HG03457 (cell line): ENCODE results near the gene CMTM8.

Experiments
- ATAC-seq: cut with Tn5 transposase; IDR thresholded peaks from one replicate; pipeline ENCODE4 v1.9.1; 2021; ENCODE audit warnings: moderate number of reproducible peaks; ENCODE audit not compliant: unreplicated experiment

Gene CMTM8

DNA sequence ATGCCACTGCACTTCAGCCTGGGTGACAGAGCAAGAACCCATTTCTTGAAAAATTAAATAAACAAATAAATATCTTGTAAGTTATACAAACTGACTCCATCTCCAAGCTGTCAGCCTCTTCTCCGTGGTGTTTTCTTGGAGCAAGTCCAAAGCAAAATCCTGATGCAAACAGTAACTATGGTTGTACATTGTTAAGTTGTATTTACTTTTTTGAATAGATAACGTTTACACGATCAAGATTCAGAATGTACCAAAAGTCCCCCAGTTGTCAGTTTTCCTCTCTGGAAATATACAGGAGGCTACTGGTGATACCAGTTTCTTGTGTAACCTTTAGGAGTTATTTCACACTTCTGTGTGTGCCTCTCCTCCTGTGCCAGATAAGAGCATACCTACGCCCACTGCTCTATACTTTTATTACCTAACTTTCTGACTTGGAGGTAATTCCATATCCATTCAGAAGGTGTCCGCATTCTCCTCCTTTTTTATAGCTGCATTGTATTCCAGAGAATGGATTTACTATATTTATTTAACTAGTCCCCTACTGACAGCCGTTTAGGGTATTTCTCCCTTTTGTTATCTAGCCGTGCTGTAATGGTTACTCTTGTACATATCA lies 167.3 kb downstream of the CMTM8 start:
- no peak for ATAC-seq

DNA sequence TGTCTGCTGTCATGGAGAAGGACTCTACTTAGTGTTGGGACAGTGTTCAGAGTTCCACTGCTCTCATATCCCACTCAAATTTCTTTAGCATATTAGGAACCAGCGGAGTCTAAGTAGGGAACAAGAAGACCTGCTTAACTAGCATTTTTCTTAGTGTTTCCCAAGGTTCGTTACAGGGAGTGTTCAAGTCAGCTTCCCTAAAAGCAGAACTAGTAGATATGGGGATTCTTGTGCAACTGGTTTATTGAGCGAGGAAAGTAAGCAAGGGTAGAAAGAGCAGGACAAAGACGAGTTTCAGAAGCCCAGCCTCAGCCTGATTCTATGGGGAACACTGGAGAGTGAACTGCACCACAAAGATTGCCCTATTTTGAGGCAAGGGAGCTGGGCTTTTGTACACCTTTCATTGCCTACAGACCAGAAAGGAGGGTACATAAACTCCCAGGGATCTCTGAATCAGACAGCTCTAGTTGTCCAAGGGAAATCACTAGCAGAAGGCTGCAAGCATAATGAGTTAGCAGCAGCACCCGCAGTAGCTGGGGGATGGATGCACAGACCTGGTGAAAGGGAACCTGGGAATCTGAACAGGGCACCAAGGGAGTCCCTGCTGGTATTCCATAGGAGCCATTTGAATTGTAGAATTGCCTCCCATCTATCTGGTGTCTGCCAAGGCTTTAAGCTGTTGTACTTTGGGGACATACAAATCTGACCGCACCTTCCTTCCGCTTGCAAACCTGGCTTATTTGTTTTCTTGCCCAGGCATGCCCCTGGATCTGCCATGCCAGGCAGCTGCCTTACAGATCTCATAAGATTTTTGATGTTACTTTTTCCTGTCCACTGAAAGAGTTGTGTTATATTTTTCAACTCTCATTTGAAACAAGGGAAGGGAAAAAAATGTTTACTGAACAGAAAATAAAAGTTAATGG lies 168.3 kb downstream of the CMTM8 start:
- no peak for ATAC-seq

DNA sequence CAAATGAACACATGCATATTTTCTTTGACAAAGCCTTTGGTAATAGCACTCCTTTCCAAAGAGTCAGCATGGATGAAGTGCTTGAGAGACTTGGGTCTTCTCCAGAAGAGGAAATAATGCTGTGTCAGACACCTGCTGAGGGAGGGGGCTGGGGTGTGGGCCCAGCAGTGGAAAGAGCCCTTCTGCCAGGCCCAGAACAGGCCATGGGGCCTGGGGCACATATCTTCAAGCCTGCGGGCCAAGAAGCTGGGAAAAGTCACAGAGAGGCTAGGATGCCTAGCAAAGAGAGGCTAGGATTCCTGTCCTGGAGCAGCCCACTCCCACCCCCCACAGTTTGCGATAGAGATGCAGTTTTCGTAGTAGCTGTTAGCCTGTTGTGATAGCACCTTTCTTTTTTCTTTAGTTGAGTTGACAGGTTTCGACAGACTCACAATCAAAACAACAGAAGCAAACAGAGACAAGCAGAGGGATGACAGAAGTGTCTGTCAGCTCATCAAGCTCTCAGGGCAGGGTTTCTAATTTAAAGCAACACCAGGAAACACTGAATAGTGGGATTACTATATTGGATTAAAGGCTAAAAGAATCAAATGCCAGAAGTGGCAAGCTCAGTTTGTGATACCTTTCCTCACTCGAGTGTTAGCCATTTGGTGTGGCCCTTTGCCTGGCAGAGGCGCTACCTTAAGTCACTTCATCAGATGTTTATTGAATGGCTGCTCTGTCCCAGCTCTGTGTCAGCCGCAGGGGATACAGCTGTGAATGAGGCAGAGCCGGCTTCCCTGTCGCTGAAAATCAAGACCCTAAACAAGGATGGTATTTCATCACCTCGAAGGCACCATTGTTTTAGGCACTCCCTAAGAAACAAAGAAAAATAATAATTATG lies 172.1 kb downstream of the CMTM8 start:
- no peak for ATAC-seq

DNA sequence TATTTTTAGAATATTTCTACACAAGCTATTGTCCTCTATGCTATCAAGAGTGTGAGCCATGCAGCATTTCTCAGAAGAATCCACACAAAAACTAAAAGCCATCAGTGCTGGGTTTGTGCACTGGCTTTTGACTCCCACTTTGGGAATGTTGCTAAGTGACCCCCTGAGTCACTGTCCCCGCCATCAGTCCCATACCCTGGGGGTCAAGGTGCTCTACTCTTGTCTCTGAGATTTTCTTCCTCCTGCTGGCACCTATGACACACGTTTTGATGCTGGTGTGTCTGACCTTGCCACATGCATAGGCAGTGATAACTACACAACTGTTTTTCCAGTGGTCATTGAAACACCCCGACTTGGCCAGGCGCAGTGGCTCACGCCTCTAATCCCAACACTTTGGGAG lies 173.0 kb downstream of the CMTM8 start:
- ATAC-seq = no peak

DNA sequence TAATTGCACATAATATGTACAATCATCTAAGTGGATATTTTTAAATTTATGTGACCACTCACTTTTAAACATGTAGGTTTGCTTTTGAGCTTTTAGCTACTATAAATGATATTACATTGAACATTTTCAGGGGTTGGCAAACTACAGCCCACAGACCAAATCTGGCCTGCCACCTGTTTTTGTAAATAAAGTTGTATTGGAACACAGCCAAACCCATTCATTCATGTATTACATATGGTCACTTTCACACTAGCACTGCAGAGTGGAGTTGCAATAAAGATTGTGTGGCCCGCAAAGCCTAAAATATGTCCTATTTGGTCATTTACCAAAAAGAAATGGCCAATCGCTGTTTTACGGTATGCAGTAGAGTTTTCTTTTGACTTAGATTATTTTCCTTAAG lies 174.4 kb downstream of the CMTM8 start:
- no peak for ATAC-seq

DNA sequence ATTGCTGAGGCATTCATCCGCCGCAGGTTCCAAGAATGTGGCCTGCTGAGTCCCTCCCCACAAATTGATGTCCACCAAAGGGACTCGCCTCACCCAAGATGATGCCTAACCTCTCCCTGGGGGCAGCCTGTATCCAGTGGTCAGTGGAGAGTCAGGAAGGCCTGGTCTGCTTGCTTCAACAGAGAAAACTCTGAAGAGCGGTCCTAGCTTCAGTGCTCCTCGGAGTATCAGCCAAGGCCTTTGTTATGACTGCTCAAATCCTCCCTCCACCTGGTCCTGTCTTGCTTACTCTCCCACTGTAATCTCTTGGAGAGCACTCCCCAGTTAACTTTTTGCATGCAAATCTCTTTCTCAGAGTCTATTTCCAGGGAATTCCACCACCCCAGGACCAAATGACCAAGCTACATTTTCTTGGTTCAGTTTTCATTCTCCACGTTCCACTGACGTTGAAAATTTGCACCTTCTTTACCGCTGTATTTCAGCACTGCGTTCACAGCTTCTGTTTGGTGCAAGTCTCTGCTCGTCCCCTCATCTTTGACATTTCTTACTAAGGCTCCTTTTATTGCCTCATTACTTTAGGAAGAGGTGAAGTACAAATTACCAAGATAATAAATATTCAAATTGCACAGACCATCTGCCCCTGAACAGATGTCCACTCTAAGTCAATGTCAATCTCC lies 175.5 kb downstream of the CMTM8 start:
- ATAC-seq = no peak

DNA sequence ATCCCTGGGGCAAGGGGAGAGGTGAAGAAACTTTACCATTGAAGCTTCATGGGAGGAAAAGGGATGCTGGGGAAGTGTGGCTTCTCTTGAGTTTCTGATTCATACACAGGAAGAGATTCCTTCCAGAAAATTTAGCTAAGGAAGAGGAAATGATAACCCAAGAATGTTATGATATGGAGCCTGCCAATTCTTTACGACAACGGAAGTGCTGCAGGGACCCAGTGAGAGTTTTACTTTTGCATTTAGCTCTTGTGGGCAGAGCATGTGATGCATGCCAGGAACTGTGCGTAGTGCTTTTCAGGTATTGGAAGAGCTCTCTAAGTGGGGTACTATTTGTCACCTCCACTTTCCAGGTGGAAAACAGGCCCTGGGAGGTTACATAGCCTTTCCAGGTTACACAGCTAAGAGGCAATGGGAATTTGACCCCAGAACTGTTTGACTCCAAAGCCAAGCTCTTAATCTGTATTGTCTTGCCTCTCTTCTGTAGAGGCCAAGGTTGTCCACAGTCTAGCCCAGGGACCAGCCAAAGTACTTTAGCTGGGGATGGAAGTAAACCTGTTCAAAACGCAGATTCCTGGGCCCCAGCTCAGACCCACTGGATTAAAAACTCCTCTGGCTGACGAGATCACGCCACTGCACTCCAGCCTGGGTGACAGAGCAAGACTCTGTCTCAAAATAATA lies 176.2 kb downstream of the CMTM8 start:
- ATAC-seq = no peak

DNA sequence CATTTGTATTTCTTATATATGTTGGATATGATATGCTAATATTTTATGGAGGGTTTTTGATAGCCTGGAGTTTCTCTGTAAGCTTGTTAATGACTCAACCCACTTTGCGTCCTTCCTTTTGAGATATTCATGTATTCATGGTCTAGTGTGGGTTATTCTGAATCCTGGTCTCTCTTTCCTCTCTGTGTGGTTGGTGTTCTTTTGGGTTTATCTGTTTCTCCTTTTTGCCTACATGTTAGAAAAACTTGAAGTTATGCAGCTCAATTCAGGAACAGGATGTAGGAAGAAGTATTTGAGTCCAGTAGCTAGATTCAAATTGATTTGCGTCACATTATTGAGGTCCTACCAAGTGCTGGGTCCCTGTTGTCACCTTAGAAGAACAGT lies 181.3 kb downstream of the CMTM8 start:
- no peak for ATAC-seq
